MCF 10A (cell line): ENCODE measurements around the gene TMEM198. TPM values are rescaled to one million over a fixed set of nuclear protein-coding genes. Genes with fewer than 3 reads are reported as not detected.

Source experiments
- BruUV-seq: library from RNA; stranded (reverse); fragments of 400-500 nt; replicated peaks from 2 replicates; lab custom pipeline; 2021; lab: Mats Ljungman, UMichigan
- CTCF ChIA-PET: fragments of 300-600 bp; sonication (Branson Sonifier 250); formaldehyde crosslinking; extraction: SDS; loops from one replicate; lab custom pipeline; 2021; ENCODE audit warnings: antibody characterized with exemption, inconsistent platforms; lab: Yijun Ruan, JAX
- POLR2A ChIA-PET: fragments of 300-600, 350-650 bp; sonication (Branson Sonifier 250); formaldehyde crosslinking; extraction: SDS; loops from one replicate; lab custom pipeline; 2020; ENCODE audit warnings: antibody characterized with exemption, inconsistent platforms; lab: Yijun Ruan, JAX
- DNase-seq: peaks from one replicate; pipeline ENCODE4 v3.0.0-alpha.2; 2018; ENCODE audit not compliant: unreplicated experiment
- H3K27ac Mint-ChIP-seq: one replicate; pipeline ENCODE4 v1.8.0; 2022; ENCODE audit warnings: mild to moderate bottlenecking, low read depth, mixed read lengths; ENCODE audit not compliant: unreplicated experiment
- H3K27me3 Mint-ChIP-seq: one replicate; pipeline ENCODE4 v1.8.0; 2022; ENCODE audit warnings: mixed read lengths; ENCODE audit not compliant: insufficient read depth, unreplicated experiment
- H3K36me3 Mint-ChIP-seq: one replicate; pipeline ENCODE4 v1.8.0; 2022; ENCODE audit warnings: mild to moderate bottlenecking, moderate library complexity, mixed read lengths; ENCODE audit not compliant: insufficient read depth, unreplicated experiment
- H3K4me1 Mint-ChIP-seq: one replicate; pipeline ENCODE4 v1.8.0; 2022; ENCODE audit warnings: mixed read lengths; ENCODE audit not compliant: insufficient read depth, unreplicated experiment
- H3K4me3 Mint-ChIP-seq: one replicate; pipeline ENCODE4 v1.8.0; 2022; ENCODE audit warnings: mild to moderate bottlenecking, moderate library complexity, mixed read lengths; ENCODE audit not compliant: unreplicated experiment
- H3K9me3 Mint-ChIP-seq: one replicate; pipeline ENCODE4 v1.8.0; 2022; ENCODE audit warnings: mixed read lengths; ENCODE audit not compliant: unreplicated experiment
- CTCF ChIP-seq: fragments of 200-600 bp; IDR thresholded peaks from one replicate; pipeline ENCODE4 v1.8.0; 2022; ENCODE audit warnings: antibody characterized with exemption, mild to moderate bottlenecking; ENCODE audit not compliant: unreplicated experiment
- intact Hi-C: fragments of 100-400 bp; cut with micrococcal nuclease; formaldehyde crosslinking; loops from 2 replicates; pipeline ENCODE4 v1.14.1; 2022
- total RNA-seq: library from RNA; stranded (reverse); gene quantifications from 2 replicates; pipeline ENCODE4 v1.2.3, GENCODE V29; 2022

The TMEM198 gene
- total RNA-seq, 1 experiment from 2014 or later: 6.3 TPM

- H3K4me1 Mint-ChIP-seq: peaks cover 11% of the 10 kb centered on the region
- ChIA-PET POLR2A (interaction anchor here (0.6 to 0.7 kb wide), 2 partner anchors 266 to 329 kb away, joined by 4 to 6 read pairs; partner anchors contain the start of genes GLB1L and STK16), CTCF (interaction anchor here (0.5 to 2.3 kb wide), 13 partner anchors 8 to 989 kb away, joined by 3 to 11 read pairs (median 3); partner anchors contain the start of gene GMPPA)
- no peaks in the 10 kb centered on the region for H3K9me3 Mint-ChIP-seq
- BruUV-seq: no TSS peak
- intact Hi-C loops: no loop called here
- H3K36me3 Mint-ChIP-seq: no peaks in the 10 kb centered on the region
- no peak overlapping the region for H3K4me3 Mint-ChIP-seq
- peaks cover 69% of the 10 kb centered on the region for H3K27me3 Mint-ChIP-seq
- no peak for TF ChIP-seq CTCF
- H3K27ac Mint-ChIP-seq: no peak overlapping the region
- no peak for DNase-seq
Measured at GRCh38 chr2:219511547-219512325, 32.1 kb upstream of the TMEM198 start.

- no peaks in the 10 kb centered on the region for H3K36me3 Mint-ChIP-seq
- ChIA-PET CTCF (interaction anchor here (0.5 to 2.3 kb wide), 4 partner anchors 17 to 23 kb away, joined by 3 to 9 read pairs (median 4); a partner anchor contains a TSS), POLR2A (no interaction called here)
- TF ChIP-seq CTCF: no peak
- no peak overlapping the region for H3K27ac Mint-ChIP-seq
- peaks cover 78% of the 10 kb centered on the region for H3K27me3 Mint-ChIP-seq
- H3K4me3 Mint-ChIP-seq: no peak overlapping the region
- H3K9me3 Mint-ChIP-seq: no peaks in the 10 kb centered on the region
- intact Hi-C loops: no loop called here
- DNase-seq: no peak
- H3K4me1 Mint-ChIP-seq: peaks cover 11% of the 10 kb centered on the region
- BruUV-seq: no TSS peak
Measured at GRCh38 chr2:219512524-219513216, 31.2 kb upstream of the TMEM198 start.

- BruUV-seq: no TSS peak
- Mint-ChIP-seq H3K4me3 (no peak overlapping the region), H3K9me3 (no peaks in the 10 kb centered on the region), H3K4me1 (peaks cover 11% of the 10 kb centered on the region), H3K27me3 (peaks cover 89% of the 10 kb centered on the region), H3K36me3 (no peaks in the 10 kb centered on the region), H3K27ac (no peak overlapping the region)
- ChIA-PET POLR2A (interaction anchor here (0.6 to 1.2 kb wide), 2 partner anchors 111 to 152 kb away, joined by 3 to 4 read pairs; no protein-coding TSS in a partner anchor), CTCF (interaction anchor here (0.5 kb wide), 1 partner anchor 219 kb away, joined by 3 read pairs; no protein-coding TSS in a partner anchor)
- no peak for TF ChIP-seq CTCF
- no peak for DNase-seq
- intact Hi-C loops: no loop called here
Measured at GRCh38 chr2:219513787-219514186, 30.0 kb upstream of the TMEM198 start.
